Stomach (tissue), 9 donors: Measurements from ENCODE around the gene GLRA2. TPM values are rescaled to one million over a fixed set of nuclear protein-coding genes. Genes with fewer than 3 reads are reported as not detected.

Experiments used
- DNase-seq, 2 donors: peaks; one replicate each; pipeline versions ENCODE4 v3.0.0 to v3.0.0-alpha.2; 2013 to 2019
- H3K27ac ChIP-seq, 5 donors: fragments of 200-600 bp in 4 of 5; sonication (generic) in 4 of 5; one replicate each; pipeline ENCODE4 v1.5.1; 2013 to 2019; ENCODE audit warnings: mild to moderate bottlenecking in 1 of 5, moderate library complexity in 1 of 5
- H3K27me3 ChIP-seq, 3 donors: fragments of 200-600 bp; sonication (generic); one replicate each; pipeline ENCODE4 v1.5.1; 2017 to 2019; ENCODE audit warnings: mixed run types in 1 of 3
- H3K36me3 ChIP-seq, 4 donors: fragments of 200-600 bp; sonication (generic); 1 replicate in 3 of 4; 2 replicates in 1 of 4; pipeline ENCODE4 v1.5.1; 2016 to 2019
- H3K4me1 ChIP-seq, 4 donors: fragments of 200-600 bp; sonication (generic); one replicate each; pipeline ENCODE4 v1.5.1; 2016 to 2019
- H3K4me3 ChIP-seq, 4 donors: fragments of 200-600 bp; sonication (generic) in 3 of 4; one replicate each; pipeline ENCODE4 v1.5.1; 2016 to 2019; ENCODE audit warnings: mild to moderate bottlenecking in 1 of 4
- H3K9me3 ChIP-seq, 4 donors: fragments of 200-600 bp; sonication (generic); one replicate each; pipeline ENCODE4 v1.5.1; 2016 to 2019
- EP300 ChIP-seq: sonication (generic); formaldehyde crosslinking; IDR thresholded peaks from one replicate; pipeline ENCODE4 v1.6.1; 2017; ENCODE audit warnings: antibody characterized with exemption
- POLR2A ChIP-seq, 4 donors: fragments of 450-650 bp; IDR thresholded peaks; one replicate each; pipeline ENCODE4 v1.6.1; 2016; ENCODE audit warnings: antibody characterized with exemption in 4 of 4, control low read depth in 2 of 4, mild to moderate bottlenecking in 1 of 4, moderate library complexity in 1 of 4
- POLR2AphosphoS5 ChIP-seq, 3 donors: sonication (generic); formaldehyde crosslinking; IDR thresholded peaks; one replicate each; pipeline ENCODE4 v1.6.1; 2016; ENCODE audit warnings: antibody characterized with exemption in 3 of 3
- WGBS, 5 donors: extraction: QIAGEN DNeasy Blood & Tissue Kit in 3 of 5; methylation state at CpG; one replicate each; pipeline versions ENCODE4 v1.1.5 to v1.1.7; 2013 to 2018; 5-methylcytosine and 5-hydroxymethylcytosine counted together
- intact Hi-C: fragments of 100-400 bp; cut with DNase I; formaldehyde crosslinking; loops from one replicate; pipeline ENCODE4 v1.15.1; 2023; ENCODE audit warnings: low total_unique reads
- polyA plus RNA-seq, 3 donors: library from polyadenylated mRNA; stranded (reverse); fragments of 200-250 nt; gene quantifications; one replicate each; pipeline ENCODE4 v1.2.3, GENCODE V29; 2013
- total RNA-seq, 5 donors: library from RNA; depleted of rRNA; stranded (reverse); fragments of >200 nt; gene quantifications; one replicate each; pipeline versions ENCODE4 v1.1.0 to v1.2.3, GENCODE V29; 2014 to 2016
- TF ChIP-seq, protein P1 (sequence below), 7 experiments: fragments of 450-650 bp in 4 of 7; fragments of 200-600 bp in 3 of 7; sonication (generic) in 3 of 7; IDR thresholded peaks; one replicate each; pipeline ENCODE4 v1.5.1; 2016 to 2019; ENCODE audit warnings: antibody characterized with exemption in 7 of 7, control low read depth in 2 of 7, mild to moderate bottlenecking in 1 of 7
- donor health status: healthy with polysubstance abuse.
- donor health status: Bipolar disorder and iron deficiency.
- donor health status: healthy.

GLRA2 gene
- total and polyA plus RNA-seq, 8 donors: 2.6 TPM; not detected in 7

- Histone ChIP-seq H3K4me1 (peaks cover 0 to 15% (median 2%) of the 10 kb centered on the region in 4 donors), H3K9me3 (no peaks in the 10 kb centered on the region), H3K27ac (peak overlapping the region in 4 of 5 donors; percentile 27 to 58 (median 40)), H3K36me3 (no peaks in the 10 kb centered on the region), H3K4me3 (peak overlapping the region; percentile 3 to 24 (median 11)), H3K27me3 (no peaks in the 10 kb centered on the region)
- TF ChIP-seq, protein P1, sequence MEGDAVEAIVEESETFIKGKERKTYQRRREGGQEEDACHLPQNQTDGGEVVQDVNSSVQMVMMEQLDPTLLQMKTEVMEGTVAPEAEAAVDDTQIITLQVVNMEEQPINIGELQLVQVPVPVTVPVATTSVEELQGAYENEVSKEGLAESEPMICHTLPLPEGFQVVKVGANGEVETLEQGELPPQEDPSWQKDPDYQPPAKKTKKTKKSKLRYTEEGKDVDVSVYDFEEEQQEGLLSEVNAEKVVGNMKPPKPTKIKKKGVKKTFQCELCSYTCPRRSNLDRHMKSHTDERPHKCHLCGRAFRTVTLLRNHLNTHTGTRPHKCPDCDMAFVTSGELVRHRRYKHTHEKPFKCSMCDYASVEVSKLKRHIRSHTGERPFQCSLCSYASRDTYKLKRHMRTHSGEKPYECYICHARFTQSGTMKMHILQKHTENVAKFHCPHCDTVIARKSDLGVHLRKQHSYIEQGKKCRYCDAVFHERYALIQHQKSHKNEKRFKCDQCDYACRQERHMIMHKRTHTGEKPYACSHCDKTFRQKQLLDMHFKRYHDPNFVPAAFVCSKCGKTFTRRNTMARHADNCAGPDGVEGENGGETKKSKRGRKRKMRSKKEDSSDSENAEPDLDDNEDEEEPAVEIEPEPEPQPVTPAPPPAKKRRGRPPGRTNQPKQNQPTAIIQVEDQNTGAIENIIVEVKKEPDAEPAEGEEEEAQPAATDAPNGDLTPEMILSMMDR (IDR thresholded peaks at IDR 0.05): no peak
- TF ChIP-seq POLR2AphosphoS5 (IDR thresholded peaks at IDR 0.05) (no peak), EP300 (no peak), POLR2A (IDR thresholded peaks at IDR 0.05) (no peak)
- intact Hi-C loops: no loop called here
- DNase-seq: peak in 1 of 2 donors; percentile 35
- WGBS, 5 donors: 0 to 9% (median 8%) methylated on average over 4 of the region's 4 CpGs
Measured at GRCh38 chrX:14497184-14497666, 32.1 kb upstream of the GLRA2 start.

DNA sequence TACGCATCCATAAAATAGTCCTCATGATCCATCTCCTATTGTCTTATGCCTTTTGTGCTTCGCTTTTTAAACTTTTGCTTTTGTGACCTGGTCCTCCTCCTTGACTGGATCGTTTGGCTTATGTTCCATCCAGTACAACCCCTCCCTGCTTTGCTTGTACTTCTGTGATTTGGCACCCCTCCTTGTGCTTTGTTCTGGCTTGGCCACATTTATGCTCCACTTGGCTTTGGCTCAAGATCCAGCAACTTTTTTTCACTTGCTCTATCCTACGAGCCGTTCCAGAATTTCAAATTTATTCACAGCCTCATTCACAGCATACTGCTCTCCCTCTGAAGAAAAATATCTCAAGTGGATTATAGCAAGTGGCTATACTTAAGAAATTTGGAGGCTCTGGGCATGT, 28.0 kb upstream of the GLRA2 start:
- Histone ChIP-seq H3K36me3 (no peaks in the 10 kb centered on the region), H3K4me1 (peaks cover 0 to 15% (median 2%) of the 10 kb centered on the region in 4 donors), H3K9me3 (no peaks in the 10 kb centered on the region), H3K4me3 (no peak overlapping the region), H3K27me3 (no peaks in the 10 kb centered on the region), H3K27ac (no peak overlapping the region)
- DNase-seq: peak; percentile 22 to 29
- WGBS, 5 donors: 12 to 52% (median 37%) methylated on average over 5 of the region's 5 CpGs
- no peak for TF ChIP-seq POLR2A (IDR thresholded peaks at IDR 0.05)
- no peak for TF ChIP-seq EP300
- intact Hi-C loops: no loop called here

DNA sequence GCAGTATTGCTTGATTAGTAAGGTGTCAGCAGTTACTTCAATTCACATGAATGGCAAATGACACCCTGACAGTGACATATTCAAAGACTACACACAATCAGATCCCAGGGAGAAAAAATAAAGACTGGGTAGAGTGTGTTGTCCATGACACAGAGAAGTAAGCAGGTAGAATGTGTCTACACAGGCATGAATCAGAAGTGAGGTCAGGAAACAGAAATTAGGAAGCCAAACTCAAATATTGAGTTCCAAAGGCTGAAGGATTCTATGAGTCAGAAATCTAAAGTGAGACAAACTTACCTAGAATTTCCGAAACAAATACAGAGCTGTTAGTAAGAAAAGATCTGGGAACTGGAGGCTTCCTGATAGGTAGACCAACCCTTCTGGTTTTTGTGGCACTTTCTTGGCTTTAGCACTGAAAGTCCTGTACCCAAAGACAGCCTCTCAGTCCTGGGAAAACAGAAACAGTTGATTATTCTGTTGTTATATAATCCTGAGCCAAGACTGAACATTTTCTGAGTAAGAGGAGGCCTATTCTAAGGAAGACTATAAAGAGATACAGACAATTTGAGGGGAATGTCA, 24.3 kb upstream of the GLRA2 start:
- H3K27me3 ChIP-seq: no peaks in the 10 kb centered on the region
- intact Hi-C loops: no loop called here

GRCh38 chrX:14505648-14506047, 23.7 kb upstream of the GLRA2 start:
- no peaks in the 10 kb centered on the region for H3K9me3 ChIP-seq
- WGBS, 5 donors: 44 to 62% (median 53%) methylated on average over 1 of the region's 1 CpG
- H3K4me1 ChIP-seq: no peaks in the 10 kb centered on the region
- H3K36me3 ChIP-seq: no peaks in the 10 kb centered on the region
- H3K27me3 ChIP-seq: no peaks in the 10 kb centered on the region
- peak in 1 of 2 donors; percentile 11 for DNase-seq
- H3K27ac ChIP-seq: peak overlapping the region in 1 of 5 donors; percentile 17
- no peak for TF ChIP-seq EP300
- TF ChIP-seq POLR2AphosphoS5 (IDR thresholded peaks at IDR 0.05): no peak
- no peak for TF ChIP-seq POLR2A (IDR thresholded peaks at IDR 0.05)
- TF ChIP-seq, protein P1 (IDR thresholded peaks at IDR 0.05): no peak
- H3K4me3 ChIP-seq: no peak overlapping the region
- intact Hi-C loops: no loop called here

More for the DNA sequence above, 24.3 kb upstream of the GLRA2 start:
- no peak for TF ChIP-seq POLR2A (IDR thresholded peaks at IDR 0.05)
- TF ChIP-seq, protein P1 (IDR thresholded peaks at IDR 0.05): no peak
- no peak for TF ChIP-seq EP300
- no peak for TF ChIP-seq POLR2AphosphoS5 (IDR thresholded peaks at IDR 0.05)
- H3K27ac ChIP-seq: peak overlapping the region in 2 of 5 donors; percentile 7 to 17
- no peaks in the 10 kb centered on the region for H3K4me1 ChIP-seq
- DNase-seq: no peak
- H3K4me3 ChIP-seq: no peak overlapping the region
- 39 to 56% (median 50%) methylated on average over 1 of the region's 1 CpG for WGBS, 5 donors
- H3K36me3 ChIP-seq: no peaks in the 10 kb centered on the region
- H3K9me3 ChIP-seq: no peaks in the 10 kb centered on the region

GRCh38 chrX:14506866-14507265, 22.5 kb upstream of the GLRA2 start:
- H3K4me3 ChIP-seq: no peak overlapping the region
- TF ChIP-seq POLR2A (IDR thresholded peaks at IDR 0.05) (no peak), EP300 (no peak), POLR2AphosphoS5 (IDR thresholded peaks at IDR 0.05) (no peak)
- TF ChIP-seq, protein P1 (IDR thresholded peaks at IDR 0.05): no peak
- no peak overlapping the region for H3K27ac ChIP-seq
- intact Hi-C loops: no loop called here
- no peaks in the 10 kb centered on the region for H3K9me3 ChIP-seq
- no peaks in the 10 kb centered on the region for H3K36me3 ChIP-seq
- H3K4me1 ChIP-seq: no peaks in the 10 kb centered on the region
- H3K27me3 ChIP-seq: no peaks in the 10 kb centered on the region
- no peak for DNase-seq
